NCI-H146 (cell line): ENCODE measurements around the gene NUBP1.

Experiments used
- DNase-seq: peaks from one replicate; lab custom pipeline; 2025; lab: John Stamatoyannopoulos, UW

NUBP1 gene

DNA sequence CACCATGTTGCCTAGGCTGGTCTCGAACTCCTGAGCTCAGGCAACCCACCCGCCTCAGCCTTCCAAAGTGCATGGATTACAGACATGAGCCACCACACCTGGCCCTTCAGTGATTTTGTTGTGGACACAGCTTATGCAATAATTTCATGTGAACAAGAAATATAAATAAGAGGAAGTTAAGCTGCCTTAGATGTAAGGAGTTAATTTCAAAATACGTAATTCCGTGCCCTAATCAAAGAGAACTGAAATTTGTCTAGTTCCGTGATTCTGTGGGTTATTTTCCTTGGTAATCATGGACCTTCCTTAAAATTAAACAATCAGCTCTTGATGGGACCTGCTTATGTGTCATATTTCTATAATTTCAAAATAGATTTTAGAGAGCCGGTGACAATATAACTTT, 63.1 kb downstream of the NUBP1 start:
- no peak for DNase-seq

DNA sequence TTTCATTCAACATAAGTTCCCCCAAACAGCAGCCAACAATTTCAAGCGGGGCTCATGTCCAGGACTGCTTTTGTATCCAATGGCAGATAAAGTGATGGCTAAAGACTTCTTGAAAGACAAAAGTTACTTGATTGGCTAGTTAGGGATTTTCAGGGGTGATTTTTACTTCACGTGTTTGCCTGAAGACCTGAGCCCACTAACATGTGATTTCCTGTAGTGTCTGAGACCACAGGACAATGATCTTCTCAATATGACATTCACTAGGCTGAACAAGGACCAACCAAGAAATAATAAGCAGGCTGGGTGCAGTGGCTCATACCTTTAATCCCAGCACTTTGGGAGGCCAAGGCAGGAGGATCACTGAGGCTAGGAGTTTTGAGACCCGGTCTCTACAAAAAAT, 64.6 kb downstream of the NUBP1 start:
- DNase-seq: no peak

DNA sequence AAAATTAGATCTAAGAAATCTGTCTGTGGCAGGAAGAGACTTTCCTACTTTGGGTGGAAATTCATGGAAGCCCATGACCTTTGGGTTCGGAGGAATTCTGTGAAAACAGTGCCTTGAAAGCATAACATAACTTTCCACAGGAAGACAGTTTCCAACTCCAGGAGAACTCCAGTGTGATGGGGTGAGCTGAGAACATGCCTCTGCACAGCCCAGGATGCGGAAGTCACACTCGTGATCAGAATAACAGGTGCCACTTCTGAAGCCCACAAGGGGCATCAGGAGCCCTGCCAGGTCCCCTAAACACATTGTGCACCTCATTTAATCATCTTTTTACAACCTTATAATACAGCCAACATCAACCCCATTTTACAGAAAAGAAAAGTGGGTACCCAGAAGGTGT, 65.2 kb downstream of the NUBP1 start:
- DNase-seq: no peak

DNA sequence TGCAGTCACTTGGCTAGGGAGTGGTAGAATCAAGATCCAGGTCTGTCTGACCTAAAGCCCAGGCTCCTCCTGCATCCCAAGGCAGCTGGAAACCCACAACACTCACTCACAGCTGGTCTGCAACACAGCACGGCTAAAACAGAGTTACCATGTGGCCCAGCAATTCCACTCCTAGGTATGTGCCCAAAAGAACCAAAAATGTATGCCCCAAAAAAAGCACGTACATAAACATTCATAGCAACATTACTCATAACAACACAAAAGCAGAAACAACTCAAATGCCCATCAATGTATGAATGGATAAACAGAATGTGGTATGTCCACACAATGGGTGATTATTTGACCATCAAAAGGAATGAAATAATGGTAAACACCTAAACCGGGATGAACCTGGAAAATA, 66.1 kb downstream of the NUBP1 start:
- DNase-seq: no peak

DNA sequence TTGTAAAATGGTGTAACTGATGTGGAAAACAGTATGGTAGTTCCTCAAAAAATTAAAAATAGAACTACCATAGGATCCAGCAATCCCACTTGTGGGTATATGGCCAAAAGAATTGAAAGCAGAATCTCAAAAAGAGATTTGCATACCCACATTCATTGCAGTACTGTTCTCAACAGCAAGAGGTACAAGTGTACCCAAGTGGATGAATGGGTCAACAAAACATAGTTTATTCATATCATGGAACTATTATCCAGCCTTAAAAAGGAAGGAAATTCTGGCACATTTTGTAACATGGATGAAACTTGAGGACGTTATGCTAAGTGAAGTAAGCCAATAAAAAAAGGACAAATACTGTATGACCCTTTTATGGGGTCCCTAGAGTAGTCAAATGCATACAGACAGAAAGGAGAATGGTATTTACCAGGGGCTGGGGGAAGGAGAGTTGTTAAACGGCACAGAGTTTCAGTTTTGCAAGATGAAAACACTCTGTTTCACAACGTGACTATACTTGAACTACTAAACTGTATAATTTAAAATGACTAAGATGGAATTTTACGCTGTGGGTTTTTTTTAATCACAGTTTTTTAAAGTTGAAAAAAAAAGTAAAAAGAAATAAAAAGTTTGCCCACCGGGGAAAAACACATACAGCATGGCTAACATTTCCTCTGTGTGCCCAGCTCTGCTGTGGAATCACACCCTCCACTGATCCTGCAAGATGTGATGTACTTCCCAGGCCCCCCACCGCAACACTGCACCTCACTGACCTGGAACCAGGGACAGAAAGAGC, 68.9 kb downstream of the NUBP1 start:
- DNase-seq: no peak

DNA sequence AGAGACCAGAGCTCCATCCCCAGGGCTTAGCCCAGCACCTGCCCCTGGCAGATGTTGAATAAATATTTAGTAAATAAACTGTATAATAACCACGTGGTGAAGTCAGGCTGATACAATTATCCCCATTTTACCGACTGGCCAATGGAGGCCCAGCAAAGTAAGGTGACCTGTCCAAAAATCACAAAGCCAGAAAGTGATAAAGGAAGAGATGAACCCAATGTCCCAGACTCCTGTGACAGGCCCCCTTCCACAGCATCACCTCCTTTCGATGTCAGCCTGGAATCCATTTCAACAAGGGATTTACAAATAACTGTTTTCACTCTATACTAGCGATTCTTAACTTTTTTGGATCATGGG, 69.4 kb downstream of the NUBP1 start:
- no peak for DNase-seq

DNA sequence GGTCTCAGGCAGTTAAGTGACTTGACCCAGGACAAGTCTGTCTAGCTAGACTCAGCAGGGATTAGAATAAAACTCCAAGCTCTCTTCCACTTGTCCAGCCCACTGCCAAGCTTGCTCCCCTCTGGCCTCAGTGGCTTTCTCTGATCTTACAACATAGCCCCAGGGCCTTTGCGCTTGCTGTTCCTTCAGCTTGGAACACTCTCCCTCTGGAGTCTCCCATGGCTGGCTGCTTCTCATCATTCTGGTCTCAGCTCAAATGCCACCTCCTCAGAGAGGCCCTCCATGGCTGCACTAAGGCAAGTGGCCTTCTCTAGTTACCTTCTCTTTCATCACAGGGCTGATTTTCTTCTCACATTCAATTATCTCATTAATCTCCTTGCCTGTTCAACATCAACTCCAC, 73.9 kb downstream of the NUBP1 start:
- DNase-seq: no peak

DNA sequence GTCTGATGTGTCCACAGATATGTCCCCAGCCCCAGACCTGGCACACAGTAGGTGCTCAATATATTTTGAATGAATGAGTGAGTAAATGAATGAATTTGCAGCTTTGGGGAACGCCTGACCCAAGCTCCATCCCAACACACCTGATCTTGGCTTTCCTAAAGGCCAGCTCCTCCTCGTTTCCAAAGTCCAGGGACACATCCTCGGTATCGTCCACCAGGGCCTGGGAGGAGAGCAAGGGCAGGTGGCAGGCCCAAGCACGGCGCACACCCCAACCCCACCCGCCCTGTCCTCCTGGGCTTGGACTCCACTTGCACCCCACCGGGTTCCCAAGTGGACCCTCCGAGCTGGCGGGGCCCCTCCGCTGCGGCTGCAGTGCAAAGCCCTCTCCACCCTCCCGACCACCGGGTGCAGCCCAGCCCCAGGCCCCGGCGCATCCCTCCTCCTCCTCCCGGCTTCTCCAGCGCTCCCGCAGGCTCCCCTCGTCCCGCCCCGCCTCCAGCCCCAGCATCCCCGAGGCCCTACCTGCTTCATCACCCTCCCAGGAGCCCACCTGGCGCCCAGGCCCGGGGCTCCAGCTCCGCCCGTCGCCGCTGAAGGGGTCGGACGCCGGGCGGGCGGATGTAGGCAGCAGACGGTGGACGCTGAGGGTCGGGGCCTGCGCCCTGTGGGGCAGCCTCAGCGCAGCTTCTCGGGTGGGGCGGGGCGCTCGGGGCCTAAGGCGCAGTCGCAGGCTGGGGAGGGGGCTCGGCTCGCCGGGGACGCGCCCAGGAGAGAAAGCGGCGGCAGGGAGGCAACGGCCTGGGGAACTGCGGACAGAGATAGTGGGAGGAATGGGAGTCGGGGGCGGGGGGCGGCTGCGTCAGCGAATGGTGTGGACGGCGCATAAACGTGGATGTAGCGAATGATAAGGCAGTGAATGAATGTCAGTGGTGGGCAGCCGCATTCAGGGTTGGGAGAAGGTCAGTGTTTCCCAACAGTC, 74.6 kb downstream of the NUBP1 start, which contains the start of gene TVP23A:
Gene TVP23A, minus strand, starts transcription at position 832 of the 979 bp plus-strand sequence. Its CDS starts 301 bp downstream, at position 531.
- DNase-seq: no peak
